ENCODE data around the gene SAPCD2. TPM values are rescaled to one million over a fixed set of nuclear protein-coding genes. Genes with fewer than 3 reads are reported as not detected.

SAPCD2 gene
- polyA plus RNA-seq, 3 donors, result 0.03 to 3.1 (median 1.7) TPM

GRCh38 chr9:137096785-137097546, 26.6 kb upstream of the SAPCD2 start:
- H3K4me2 ChIP-seq (replicated peaks; ENCODE audit: extremely low read depth, low read length, poor library complexity, severe bottlenecking), result no peak overlapping the region
- H3K36me3 ChIP-seq (replicated peaks in 1 of 2; ENCODE audit: control insufficient read depth in 1 of 2, insufficient read depth in 2 of 2, low read length in 2 of 2), result peaks cover 62 to 82% of the 10 kb centered on the region in 2 donors
- intact Hi-C loops (cut with micrococcal nuclease), result no loop called here
- DNase-seq, result no peak
- H3K36me3 Mint-ChIP-seq, result peaks cover 54 to 56% of the 10 kb centered on the region in 2 donors
- no peaks in the 10 kb centered on the region for H3K4me1 Mint-ChIP-seq
- no peak overlapping the region for H3K4me3 Mint-ChIP-seq
- no peak overlapping the region for H3K4me3 ChIP-seq (replicated peaks in 1 of 3; ENCODE audit: low read depth in 2 of 3, low read length in 3 of 3)
- no peaks in the 10 kb centered on the region for H4K20me1 ChIP-seq (ENCODE audit: insufficient read depth, low read length)
- no peaks in the 10 kb centered on the region for H3K79me2 ChIP-seq (ENCODE audit: insufficient read depth, low read length)
- H3K27me3 ChIP-seq (ENCODE audit: control insufficient read depth in 2 of 2, insufficient read depth in 2 of 2, low read length in 2 of 2), result no peaks in the 10 kb centered on the region
- WGBS (ENCODE audit: insufficient coverage), result 97% methylated on average over 25 of the region's 31 CpGs
- no peak overlapping the region for H3K9ac ChIP-seq (ENCODE audit: insufficient read depth, low read length, poor library complexity, severe bottlenecking)
- no peak overlapping the region for H3K27ac Mint-ChIP-seq
- no peak for TF ChIP-seq CTCF (IDR thresholded peaks at IDR 0.05)
- H3K27me3 Mint-ChIP-seq (ENCODE audit: low read depth in 3 of 3), result peaks cover 0 to 3% (median 0%) of the 10 kb centered on the region in 3 donors
- no peak overlapping the region for H2AFZ ChIP-seq (ENCODE audit: insufficient read depth, low read depth, low read length, poor library complexity, severe bottlenecking)
- H3K9me3 ChIP-seq (replicated peaks in 1 of 2; ENCODE audit: control insufficient read depth in 1 of 2, insufficient read depth in 1 of 2, low read length in 2 of 2), result peaks cover 2 to 8% of the 10 kb centered on the region in 2 donors
- H3K4me1 ChIP-seq (ENCODE audit: control insufficient read depth in 1 of 2, insufficient read depth in 2 of 2, low read length in 2 of 2), result no peaks in the 10 kb centered on the region
- no peak overlapping the region for H3K27ac ChIP-seq (ENCODE audit: low read depth in 1 of 2, low read length in 2 of 2)
- H3K9me3 Mint-ChIP-seq, result peaks cover 0 to 3% (median 0%) of the 10 kb centered on the region in 7 donors

GRCh38 chr9:137095664-137096517, 25.5 kb upstream of the SAPCD2 start:
- WGBS (ENCODE audit: insufficient coverage), result 81% methylated on average over 25 of the region's 30 CpGs
- no peaks in the 10 kb centered on the region for H3K9me3 ChIP-seq (replicated peaks in 1 of 2; ENCODE audit: control insufficient read depth in 1 of 2, insufficient read depth in 1 of 2, low read length in 2 of 2)
- TF ChIP-seq CTCF (IDR thresholded peaks at IDR 0.05), result no peak
- H3K4me3 Mint-ChIP-seq, result no peak overlapping the region
- H3K36me3 Mint-ChIP-seq, result peaks cover 60 to 62% of the 10 kb centered on the region in 2 donors
- H4K20me1 ChIP-seq (ENCODE audit: insufficient read depth, low read length), result no peaks in the 10 kb centered on the region
- H3K36me3 ChIP-seq (replicated peaks in 1 of 2; ENCODE audit: control insufficient read depth in 1 of 2, insufficient read depth in 2 of 2, low read length in 2 of 2), result peaks cover 56 to 79% of the 10 kb centered on the region in 2 donors
- H3K4me1 ChIP-seq (ENCODE audit: control insufficient read depth in 1 of 2, insufficient read depth in 2 of 2, low read length in 2 of 2), result no peaks in the 10 kb centered on the region
- H3K27me3 ChIP-seq (ENCODE audit: control insufficient read depth in 2 of 2, insufficient read depth in 2 of 2, low read length in 2 of 2), result no peaks in the 10 kb centered on the region
- H3K27ac ChIP-seq (ENCODE audit: low read depth in 1 of 2, low read length in 2 of 2), result no peak overlapping the region
- H3K27ac Mint-ChIP-seq, result peak overlapping the region in 1 of 7 donors; percentile 65
- no peak for DNase-seq
- no peaks in the 10 kb centered on the region for H3K9me3 Mint-ChIP-seq
- H3K4me1 Mint-ChIP-seq, result no peaks in the 10 kb centered on the region
- intact Hi-C loops (cut with micrococcal nuclease), result no loop called here
- peaks cover 0 to 3% (median 0%) of the 10 kb centered on the region in 3 donors for H3K27me3 Mint-ChIP-seq (ENCODE audit: low read depth in 3 of 3)
- H3K4me3 ChIP-seq (replicated peaks in 1 of 3; ENCODE audit: low read depth in 2 of 3, low read length in 3 of 3), result no peak overlapping the region
- H2AFZ ChIP-seq (ENCODE audit: insufficient read depth, low read depth, low read length, poor library complexity, severe bottlenecking), result no peak overlapping the region
- H3K4me2 ChIP-seq (replicated peaks; ENCODE audit: extremely low read depth, low read length, poor library complexity, severe bottlenecking), result no peak overlapping the region
- H3K79me2 ChIP-seq (ENCODE audit: insufficient read depth, low read length), result no peaks in the 10 kb centered on the region
- H3K9ac ChIP-seq (ENCODE audit: insufficient read depth, low read length, poor library complexity, severe bottlenecking), result no peak overlapping the region

Data from CD14-positive monocyte (primary cell).